H9 (cell line): ENCODE data around the gene C1QA. TPM values are rescaled to one million over a fixed set of nuclear protein-coding genes. Genes with fewer than 3 reads are reported as not detected.

ENCODE experiments used
- DNase-seq: peaks from one replicate; pipeline ENCODE4 v3.0.0-alpha.2; 2017
- H2AFZ ChIP-seq: one replicate; pipeline ENCODE4 v1.6.1; 2013; ENCODE audit warnings: mild to moderate bottlenecking, low read length, control low read depth, moderate library complexity
- H2AK5ac ChIP-seq: 2 replicates; pipeline ENCODE4 v1.6.1; 2013; ENCODE audit warnings: low read length, control low read depth, mixed read lengths; ENCODE audit not compliant: insufficient read length
- H2BK120ac ChIP-seq: one replicate; pipeline ENCODE4 v1.6.1; 2013; ENCODE audit warnings: low read depth, mild to moderate bottlenecking, low read length, control low read depth, inconsistent platforms; ENCODE audit not compliant: poor library complexity, severe bottlenecking
- H2BK12ac ChIP-seq: 2 replicates; pipeline ENCODE4 v1.6.1; 2013; ENCODE audit warnings: low read length, control low read depth, mixed read lengths, low read depth; ENCODE audit not compliant: insufficient read length
- H2BK15ac ChIP-seq: 2 replicates; pipeline ENCODE4 v1.6.1; 2013; ENCODE audit warnings: low read depth, low read length, control low read depth
- H2BK20ac ChIP-seq: one replicate; pipeline ENCODE4 v1.6.1; 2013; ENCODE audit warnings: low read depth, mild to moderate bottlenecking, low read length, control low read depth, inconsistent platforms; ENCODE audit not compliant: poor library complexity, severe bottlenecking
- H2BK5ac ChIP-seq: 2 replicates; pipeline ENCODE4 v1.6.1; 2013; ENCODE audit warnings: low read length, control low read depth, mixed read lengths; ENCODE audit not compliant: insufficient read length
- H3K14ac ChIP-seq: 2 replicates; pipeline ENCODE4 v1.6.1; 2013; ENCODE audit warnings: low read length, control low read depth; ENCODE audit not compliant: insufficient read depth
- H3K18ac ChIP-seq: 2 replicates; pipeline ENCODE4 v1.6.1; 2013; ENCODE audit warnings: low read depth, mild to moderate bottlenecking, mixed read lengths, low read length, control low read depth; ENCODE audit not compliant: insufficient read length
- H3K23ac ChIP-seq: 2 replicates; pipeline ENCODE4 v1.6.1; 2013; ENCODE audit warnings: low read length, control low read depth, mixed read lengths, low read depth; ENCODE audit not compliant: insufficient read length
- H3K23me2 ChIP-seq: 2 replicates; pipeline ENCODE4 v1.6.1; 2013; ENCODE audit warnings: low read depth, mild to moderate bottlenecking, mixed read lengths, low read length, control low read depth; ENCODE audit not compliant: insufficient read length, poor library complexity, severe bottlenecking
- H3K27ac ChIP-seq: 2 replicates; pipeline ENCODE4 v1.5.1; 2013; ENCODE audit warnings: low read length, control low read depth, mixed read lengths, low read depth; ENCODE audit not compliant: insufficient read length
- H3K27me3 ChIP-seq: 2 replicates; pipeline ENCODE4 v1.6.1; 2013; ENCODE audit warnings: low read length, control low read depth, inconsistent platforms; ENCODE audit not compliant: insufficient read depth
- H3K4ac ChIP-seq: 2 replicates; pipeline ENCODE4 v1.6.1; 2013; ENCODE audit warnings: low read depth, mild to moderate bottlenecking, control low read depth, inconsistent platforms, low read length, moderate library complexity
- H3K4me1 ChIP-seq: 2 replicates; pipeline ENCODE4 v1.6.1; 2013; ENCODE audit warnings: low read length, control low read depth, inconsistent platforms; ENCODE audit not compliant: insufficient read depth
- H3K4me2 ChIP-seq: 2 replicates; pipeline ENCODE4 v1.6.1; 2013; ENCODE audit warnings: low read length, control low read depth, mixed read lengths; ENCODE audit not compliant: insufficient read length, insufficient read depth
- H3K56ac ChIP-seq: 2 replicates; pipeline ENCODE4 v1.6.1; 2013; ENCODE audit warnings: low read depth, mild to moderate bottlenecking, mixed read lengths, low read length, control low read depth; ENCODE audit not compliant: insufficient read length
- H3K79me1 ChIP-seq: 2 replicates; pipeline ENCODE4 v1.6.1; 2013; ENCODE audit warnings: low read depth, mild to moderate bottlenecking, moderate library complexity, low read length, control low read depth, inconsistent platforms; ENCODE audit not compliant: insufficient read depth, poor library complexity, severe bottlenecking
- H3K79me2 ChIP-seq: 2 replicates; pipeline ENCODE4 v1.6.1; 2013; ENCODE audit warnings: low read length, control low read depth, inconsistent platforms; ENCODE audit not compliant: insufficient read depth
- H3K9ac ChIP-seq: 2 replicates; pipeline ENCODE4 v1.6.1; 2013; ENCODE audit warnings: low read length, control low read depth, mixed read lengths; ENCODE audit not compliant: insufficient read length; ENCODE audit errors: extremely low read depth
- H3K9me3 ChIP-seq: one replicate; pipeline ENCODE4 v1.6.1; 2013; ENCODE audit warnings: low read depth, low read length, inconsistent platforms; ENCODE audit not compliant: control insufficient read depth
- H3T11ph ChIP-seq: one replicate; pipeline ENCODE4 v1.6.1; 2013; ENCODE audit warnings: mild to moderate bottlenecking, low read length, control low read depth, inconsistent platforms
- H4K20me1 ChIP-seq: one replicate; pipeline ENCODE4 v1.6.1; 2013; ENCODE audit not compliant: control insufficient read depth, insufficient read length, insufficient read depth
- H4K5ac ChIP-seq: 2 replicates; pipeline ENCODE4 v1.6.1; 2013; ENCODE audit warnings: low read depth, mild to moderate bottlenecking, mixed read lengths, low read length, control low read depth; ENCODE audit not compliant: insufficient read length
- H4K8ac ChIP-seq: replicated peaks from 2 replicates; pipeline ENCODE4 v1.6.1; 2013; ENCODE audit warnings: low read length, control low read depth, mixed read lengths, low read depth; ENCODE audit not compliant: insufficient read length
- H4K91ac ChIP-seq: 2 replicates; pipeline ENCODE4 v1.6.1; 2013; ENCODE audit warnings: low read depth, mild to moderate bottlenecking, moderate library complexity, mixed read lengths, low read length, control low read depth; ENCODE audit not compliant: insufficient read length
- H3K27ac Mint-ChIP-seq, 3 experiments: 2 replicates in 2 of 3; 3 replicates in 1 of 3; pipeline ENCODE4 v1.8.0; 2020 to 2021; ENCODE audit warnings: mixed read lengths in 3 of 3, mild to moderate bottlenecking in 1 of 3, moderate library complexity in 1 of 3
- H3K27me3 Mint-ChIP-seq: 2 replicates; pipeline ENCODE4 v1.8.0; 2021; ENCODE audit warnings: low read depth, mild to moderate bottlenecking, moderate library complexity, mixed read lengths
- H3K36me3 Mint-ChIP-seq, 3 experiments: 2 replicates in 2 of 3; 3 replicates in 1 of 3; pipeline ENCODE4 v1.8.0; 2020 to 2021; ENCODE audit warnings: low read depth in 3 of 3, mixed read lengths in 3 of 3; ENCODE audit not compliant: insufficient read depth in 1 of 3
- H3K4me1 Mint-ChIP-seq, 2 experiments: 2 replicates each; pipeline ENCODE4 v1.8.0; 2020; ENCODE audit warnings: mixed read lengths in 2 of 2
- H3K4me3 Mint-ChIP-seq, 2 experiments: 2 replicates in 1 of 2; 3 replicates in 1 of 2; pipeline ENCODE4 v1.8.0; 2020 to 2021; ENCODE audit warnings: mild to moderate bottlenecking in 2 of 2, mixed read lengths in 2 of 2, moderate library complexity in 1 of 2
- H3K9me3 Mint-ChIP-seq, 2 experiments: 2 replicates in 1 of 2; 3 replicates in 1 of 2; pipeline ENCODE4 v1.8.0; 2020; ENCODE audit warnings: mild to moderate bottlenecking in 2 of 2, mixed read lengths in 2 of 2, moderate library complexity in 1 of 2
- WGBS: extraction: QIAGEN DNeasy Blood & Tissue Kit; methylation state at CpG from one replicate; pipeline ENCODE4 v1.1.7; 2013; ENCODE audit warnings: missing lambda C conversion rate, low lambda C conversion rate, mixed read lengths; ENCODE audit not compliant: insufficient read length; ENCODE audit errors: extremely low coverage; 5-methylcytosine and 5-hydroxymethylcytosine counted together
- total RNA-seq: library from RNA; stranded (reverse); gene quantifications from 2 replicates; pipeline ENCODE4 v1.2.1, GENCODE V29; 2021
- TF ChIP-seq, protein P1 (sequence below): fragments of 200-600 bp; sonication (generic); conservative IDR thresholded peaks from 3 replicates; pipeline ENCODE4 v1.8.0; 2021; ENCODE audit warnings: antibody characterized with exemption, mild to moderate bottlenecking

C1QA gene
- total RNA-seq, 1 experiment from 2014 or later = not detected

DNA sequence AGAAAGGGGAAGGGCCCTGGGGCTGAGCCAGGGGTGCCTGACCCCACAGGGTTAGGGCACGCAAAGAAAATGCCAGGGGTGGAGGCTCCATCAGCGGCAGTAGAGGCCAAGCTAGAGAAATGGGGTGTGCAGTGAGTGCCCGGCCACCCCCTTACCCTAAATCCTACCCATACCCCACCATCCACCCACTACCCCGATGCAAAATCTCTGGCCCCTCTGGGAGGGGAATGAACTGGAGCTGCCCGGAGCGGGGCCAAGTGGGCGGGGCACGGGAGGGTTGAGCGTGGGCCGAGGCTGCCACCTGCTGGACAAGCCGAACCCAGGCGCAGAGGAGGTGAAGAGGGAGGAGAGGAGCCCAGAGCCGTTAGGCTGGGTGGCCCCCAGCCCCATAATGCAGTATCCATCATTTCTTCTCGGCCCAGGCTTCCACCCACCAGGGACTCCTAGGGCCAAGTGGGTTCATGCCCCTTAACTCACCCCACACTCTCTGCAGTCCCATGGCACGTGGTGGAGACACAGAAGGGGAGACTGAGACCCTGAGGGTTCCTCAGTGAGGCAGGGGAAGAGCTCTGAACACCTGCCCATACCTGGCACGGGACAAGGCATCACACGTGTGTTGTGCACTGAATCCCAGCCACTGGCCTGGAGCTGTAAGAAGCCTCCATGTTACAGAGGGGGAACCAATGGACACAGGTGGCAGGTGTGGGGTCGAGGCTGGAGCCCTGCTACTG is 5.6 kb downstream of the C1QA start:
- Histone ChIP-seq H4K20me1 (peaks cover 2% of the 10 kb centered on the region), H2AFZ (no peak overlapping the region), H3T11ph (no peak overlapping the region), H3K27ac (no peak overlapping the region), H2AK5ac (no peak overlapping the region), H4K8ac (peak overlapping the region; percentile 51), H3K79me1 (no peaks in the 10 kb centered on the region), H2BK12ac (no peak overlapping the region), H3K4me1 (no peaks in the 10 kb centered on the region), H3K4ac (no peak overlapping the region), H3K14ac (no peak overlapping the region), H3K23me2 (no peaks in the 10 kb centered on the region), H4K91ac (no peak overlapping the region), H3K23ac (no peak overlapping the region), H2BK5ac (no peak overlapping the region), H4K5ac (peak overlapping the region; percentile 3), H2BK20ac (no peak overlapping the region), H3K9me3 (no peaks in the 10 kb centered on the region), H2BK15ac (no peak overlapping the region), H3K4me2 (no peak overlapping the region), H2BK120ac (no peak overlapping the region), H3K79me2 (no peaks in the 10 kb centered on the region), H3K56ac (no peak overlapping the region), H3K27me3 (no peaks in the 10 kb centered on the region), H3K18ac (no peak overlapping the region), H3K9ac (no peak overlapping the region)
- TF ChIP-seq, protein P1, sequence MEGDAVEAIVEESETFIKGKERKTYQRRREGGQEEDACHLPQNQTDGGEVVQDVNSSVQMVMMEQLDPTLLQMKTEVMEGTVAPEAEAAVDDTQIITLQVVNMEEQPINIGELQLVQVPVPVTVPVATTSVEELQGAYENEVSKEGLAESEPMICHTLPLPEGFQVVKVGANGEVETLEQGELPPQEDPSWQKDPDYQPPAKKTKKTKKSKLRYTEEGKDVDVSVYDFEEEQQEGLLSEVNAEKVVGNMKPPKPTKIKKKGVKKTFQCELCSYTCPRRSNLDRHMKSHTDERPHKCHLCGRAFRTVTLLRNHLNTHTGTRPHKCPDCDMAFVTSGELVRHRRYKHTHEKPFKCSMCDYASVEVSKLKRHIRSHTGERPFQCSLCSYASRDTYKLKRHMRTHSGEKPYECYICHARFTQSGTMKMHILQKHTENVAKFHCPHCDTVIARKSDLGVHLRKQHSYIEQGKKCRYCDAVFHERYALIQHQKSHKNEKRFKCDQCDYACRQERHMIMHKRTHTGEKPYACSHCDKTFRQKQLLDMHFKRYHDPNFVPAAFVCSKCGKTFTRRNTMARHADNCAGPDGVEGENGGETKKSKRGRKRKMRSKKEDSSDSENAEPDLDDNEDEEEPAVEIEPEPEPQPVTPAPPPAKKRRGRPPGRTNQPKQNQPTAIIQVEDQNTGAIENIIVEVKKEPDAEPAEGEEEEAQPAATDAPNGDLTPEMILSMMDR = peak; percentile 94
- H3K4me3 Mint-ChIP-seq = peak overlapping the region in 1 of 2 experiments; percentile 25; a peak in 2 of 5 replicates
- peaks cover 6 to 8% of the 10 kb centered on the region in 2 experiments for H3K4me1 Mint-ChIP-seq
- peaks cover 14% of the 10 kb centered on the region for H3K27me3 Mint-ChIP-seq
- WGBS = no CpG with 5 or more reads among the region's 18 CpGs
- no peak overlapping the region for H3K27ac Mint-ChIP-seq
- H3K9me3 Mint-ChIP-seq = no peaks in the 10 kb centered on the region
- peak; percentile 81 for DNase-seq
- no peaks in the 10 kb centered on the region for H3K36me3 Mint-ChIP-seq
